Fibroblast of skin of scalp (primary cell): ENCODE results near the gene AFTPH.

Experiments
- DNase-seq: peaks from one replicate; pipeline ENCODE4 v3.0.0-alpha.2; 2013

Gene AFTPH

DNA sequence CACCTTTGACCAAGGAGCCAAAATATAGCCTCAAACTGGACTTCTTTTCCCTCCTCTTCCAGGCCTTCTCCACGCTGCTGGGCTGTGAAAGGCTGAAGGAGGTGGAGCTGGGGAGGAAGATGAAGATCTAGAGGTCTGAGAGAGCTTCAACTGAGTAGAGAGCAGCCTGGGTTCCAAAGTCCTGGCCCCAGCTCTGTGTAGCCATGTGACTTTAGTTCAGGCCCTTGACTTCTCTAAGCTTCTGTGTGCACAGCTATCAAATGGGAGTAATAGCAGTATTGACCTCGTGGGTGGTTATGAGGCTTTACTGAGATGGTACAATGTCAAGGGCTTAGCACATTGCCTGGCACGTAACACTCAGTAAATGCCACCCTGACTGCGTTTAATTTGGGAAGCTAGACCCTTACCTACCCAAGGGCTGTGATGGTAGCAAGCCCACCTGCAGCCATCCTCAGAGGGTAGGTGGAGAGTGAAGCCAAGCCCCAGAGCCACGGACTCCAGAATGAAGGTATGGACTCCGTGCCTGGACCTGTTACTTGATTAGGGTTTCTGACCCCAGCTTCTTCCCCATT lies 91.2 kb downstream of the AFTPH start:
- no peak for DNase-seq

DNA sequence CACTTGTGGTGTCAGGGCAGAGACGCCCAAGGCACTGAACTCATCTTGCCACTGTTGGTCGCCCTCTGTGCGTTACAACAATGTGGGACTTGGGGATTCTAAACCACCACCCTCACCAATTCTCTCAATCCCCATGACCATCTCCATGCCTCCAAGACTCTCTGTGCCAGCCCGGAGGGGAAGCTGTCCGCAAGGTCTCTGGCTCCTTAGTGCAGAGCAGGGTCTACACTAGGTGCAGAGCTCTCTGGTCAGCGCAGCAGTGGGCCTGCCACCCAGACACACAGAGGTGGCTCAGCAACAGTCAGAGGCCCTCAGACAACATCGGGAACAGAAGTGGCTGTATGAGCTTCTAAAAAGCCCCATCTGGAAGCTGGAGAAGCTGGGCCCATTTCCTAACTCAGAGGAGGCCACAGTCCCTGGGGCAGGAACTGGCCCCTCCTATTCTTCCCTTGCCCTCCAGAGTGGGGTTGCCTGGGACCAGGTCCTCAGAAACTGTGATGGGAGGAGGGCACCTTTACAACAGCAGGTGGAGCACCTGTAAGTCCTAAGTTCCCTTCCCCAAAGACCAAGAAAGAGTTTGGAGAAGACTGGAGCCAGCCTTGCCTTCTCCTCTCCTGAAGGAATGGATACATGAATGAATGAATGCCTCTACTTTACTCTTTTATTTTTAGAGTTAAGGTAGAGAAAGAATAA lies 91.9 kb downstream of the AFTPH start:
- no peak for DNase-seq

DNA sequence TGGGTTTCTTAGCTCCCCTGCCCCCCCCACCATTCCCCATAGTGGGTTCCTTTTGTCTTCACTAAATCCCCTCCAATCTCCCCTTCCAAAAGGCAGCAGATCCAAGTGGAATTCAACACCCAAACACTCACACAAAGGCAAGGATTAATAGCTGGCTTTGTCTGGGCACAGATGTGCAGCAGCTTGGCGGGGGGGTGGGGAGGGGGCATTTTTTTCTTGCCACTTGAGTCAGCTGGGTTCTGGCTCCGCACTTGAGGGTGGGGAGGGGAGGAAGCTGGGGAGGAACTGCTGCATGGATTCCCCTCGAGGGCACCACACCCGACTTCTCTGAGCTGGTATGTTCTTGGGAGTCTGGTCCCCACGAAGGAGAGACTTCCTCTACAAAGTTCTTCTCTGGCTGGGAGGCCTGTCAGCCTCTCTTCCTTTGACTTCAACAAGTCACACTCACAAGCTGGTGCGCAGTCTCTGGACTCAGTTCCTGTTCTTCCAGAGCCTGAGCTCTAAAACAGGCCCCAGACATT lies 93.6 kb downstream of the AFTPH start:
- no peak for DNase-seq

DNA sequence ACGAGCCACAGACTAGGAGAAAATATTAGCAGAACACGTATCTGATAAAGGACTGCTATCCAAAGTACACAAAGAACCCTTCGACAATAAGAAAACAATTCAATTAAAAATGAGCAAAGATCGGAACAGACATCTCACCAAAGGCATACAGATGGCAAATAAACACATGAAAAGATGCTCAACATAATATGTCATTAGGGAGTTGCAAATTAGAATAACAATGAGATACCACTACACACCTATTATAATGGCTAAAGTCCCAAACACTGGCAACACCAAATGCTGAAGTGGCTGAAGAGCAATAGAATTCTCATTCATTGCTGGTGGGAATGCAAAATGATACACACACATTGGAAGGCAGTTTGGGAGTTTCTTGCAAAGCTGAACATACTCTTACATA lies 96.5 kb downstream of the AFTPH start:
- DNase-seq = no peak

DNA sequence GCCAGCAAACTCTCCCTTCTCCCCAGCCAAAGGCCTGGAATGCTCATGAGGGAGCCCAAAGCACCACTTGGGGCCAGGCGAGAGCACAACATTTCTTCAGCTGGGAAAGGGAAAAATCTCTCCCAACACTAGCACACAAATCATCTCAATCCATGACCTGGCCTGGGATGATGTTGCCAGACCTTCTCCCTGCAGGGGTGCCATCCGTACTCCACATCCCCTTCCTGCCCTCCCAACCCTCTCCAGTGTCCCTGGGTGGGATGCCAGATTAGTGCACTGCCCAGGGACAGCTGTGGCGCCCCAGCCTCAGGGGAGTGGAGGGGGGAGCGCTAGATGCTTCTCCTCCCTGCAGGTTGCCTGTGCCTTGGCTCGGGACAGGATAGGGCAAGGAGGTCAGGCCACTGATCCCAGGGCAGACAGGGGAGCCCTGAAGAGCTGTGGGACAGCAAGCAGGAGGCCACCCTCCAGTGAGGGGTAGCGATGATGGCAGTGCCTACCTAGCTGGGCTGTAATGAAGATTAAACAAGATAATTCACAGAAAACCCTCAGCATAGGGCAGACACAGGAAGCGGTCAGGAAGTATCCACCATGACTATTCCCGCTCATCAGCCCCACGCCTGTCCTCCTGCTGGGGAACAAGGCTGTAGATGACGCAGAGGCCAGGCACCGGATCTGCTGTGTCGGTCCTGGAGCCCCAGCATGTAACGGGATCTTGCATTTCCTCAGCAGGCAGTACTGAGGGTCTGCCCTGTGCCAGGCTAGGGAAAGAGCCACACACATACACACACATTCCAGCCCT lies 98.5 kb downstream of the AFTPH start:
- peak; percentile 56 for DNase-seq

DNA sequence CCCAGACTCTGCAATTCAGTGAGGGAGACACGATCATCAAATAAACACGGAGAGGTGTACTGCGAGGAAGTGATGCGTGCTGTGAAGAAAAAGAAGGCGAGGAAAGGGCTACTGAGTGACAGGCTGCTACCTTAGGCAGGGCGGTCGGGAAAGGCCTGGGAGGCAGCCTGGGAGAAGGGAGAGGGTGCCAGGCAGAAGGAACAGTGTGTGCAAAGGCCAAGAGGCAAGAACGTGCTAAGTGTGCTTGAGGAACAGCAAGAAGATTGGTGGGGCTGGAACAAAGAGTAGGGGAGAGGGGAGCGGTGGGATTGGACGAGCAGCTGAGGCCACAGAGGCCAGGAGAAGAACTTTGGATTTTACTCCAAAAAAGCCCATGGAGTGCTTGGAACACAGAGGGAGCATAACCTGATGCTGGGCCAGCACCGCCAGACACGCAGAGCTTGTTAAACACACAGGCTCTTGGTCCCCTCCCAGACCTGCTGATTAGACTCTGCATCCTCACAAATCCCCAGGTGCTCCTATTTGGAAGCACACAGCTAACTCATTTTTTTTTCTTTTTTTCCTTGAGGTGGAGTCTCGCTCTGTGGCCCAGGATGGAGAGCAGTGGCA lies 99.2 kb downstream of the AFTPH start:
- DNase-seq = no peak

DNA sequence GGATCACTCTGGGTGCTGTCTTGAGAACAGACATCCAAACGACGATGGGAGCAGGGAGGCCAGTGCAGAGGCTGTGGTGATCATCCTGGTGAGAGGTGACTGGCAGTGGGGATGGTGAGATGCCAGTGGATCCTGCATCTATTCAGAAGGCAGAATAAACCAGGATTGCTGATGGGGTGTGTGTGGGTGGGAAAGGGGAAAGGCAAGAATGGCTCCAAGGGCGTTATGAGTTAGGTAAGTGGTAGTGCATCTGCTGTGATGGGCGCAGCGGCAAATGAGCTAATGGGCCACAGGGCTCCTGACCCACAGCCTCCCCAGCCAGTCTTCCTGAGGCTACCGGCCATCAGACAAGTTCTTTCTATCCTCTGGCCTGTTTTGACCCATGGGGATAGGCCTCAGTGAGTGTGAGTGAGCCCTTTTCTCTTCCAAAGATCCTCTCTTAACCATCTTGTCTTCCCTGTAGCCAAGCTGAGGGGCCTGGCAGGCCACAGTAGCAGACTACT lies 100.0 kb downstream of the AFTPH start:
- no peak for DNase-seq

DNA sequence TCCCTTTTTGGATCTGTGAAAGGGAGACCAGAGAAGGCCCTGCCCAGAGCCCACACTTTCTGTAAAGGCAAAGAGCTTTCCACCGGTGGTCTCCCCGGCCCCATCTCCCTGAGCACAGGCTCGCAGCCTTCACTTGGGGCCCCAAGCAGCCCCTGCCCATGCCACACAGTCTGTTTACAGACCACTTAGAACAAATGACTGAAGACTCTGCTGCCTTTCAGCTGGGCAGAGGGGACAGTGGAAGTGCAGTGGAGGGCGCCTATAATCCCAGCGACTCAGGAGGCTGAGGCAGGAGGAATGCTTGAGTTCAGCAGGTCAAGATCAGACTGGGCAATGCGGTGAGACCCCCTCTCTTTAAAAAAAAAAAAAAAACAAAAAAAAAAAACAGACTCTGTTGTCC lies 100.7 kb downstream of the AFTPH start:
- DNase-seq = no peak

DNA sequence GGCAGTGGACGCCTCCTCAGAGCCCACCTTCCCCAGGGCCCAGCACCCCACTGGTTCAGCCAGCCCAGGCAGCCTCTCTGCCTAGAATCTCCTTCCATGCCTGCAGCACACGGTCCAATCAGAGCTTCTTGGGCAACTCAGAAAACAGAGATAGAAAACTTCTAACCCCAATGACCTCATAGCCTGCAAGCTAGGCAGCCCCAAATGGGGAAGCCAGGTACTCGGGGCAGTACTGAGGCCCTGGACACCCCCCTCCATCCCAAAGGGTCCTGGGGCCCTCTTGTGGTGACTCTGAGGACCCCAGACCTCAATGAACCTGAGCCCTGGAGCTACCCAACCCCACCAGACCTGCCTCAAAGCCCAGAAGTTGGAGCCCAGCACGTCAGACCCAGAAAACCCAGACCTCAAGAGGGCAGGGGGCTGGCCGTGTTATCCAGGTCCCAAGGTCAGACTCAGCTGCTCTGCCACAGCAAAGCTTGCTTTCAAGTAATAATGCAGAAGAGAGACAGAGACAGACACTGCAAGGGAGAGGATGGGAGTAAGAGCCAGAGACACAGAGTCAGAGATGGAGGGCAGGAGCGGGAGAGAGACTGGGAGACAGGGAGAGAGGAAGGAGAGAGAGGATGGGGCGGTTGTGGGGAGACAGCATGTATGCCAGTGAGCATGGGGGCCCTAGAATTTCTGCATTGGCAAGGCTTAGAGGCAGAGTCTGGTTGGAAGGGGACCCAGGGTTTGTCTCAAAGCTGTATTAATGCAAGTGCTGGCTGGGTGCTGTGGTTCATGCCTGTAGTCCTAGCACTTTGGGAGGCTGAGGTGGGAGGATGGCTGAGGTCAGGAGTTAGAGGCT lies 101.4 kb downstream of the AFTPH start:
- no peak for DNase-seq

DNA sequence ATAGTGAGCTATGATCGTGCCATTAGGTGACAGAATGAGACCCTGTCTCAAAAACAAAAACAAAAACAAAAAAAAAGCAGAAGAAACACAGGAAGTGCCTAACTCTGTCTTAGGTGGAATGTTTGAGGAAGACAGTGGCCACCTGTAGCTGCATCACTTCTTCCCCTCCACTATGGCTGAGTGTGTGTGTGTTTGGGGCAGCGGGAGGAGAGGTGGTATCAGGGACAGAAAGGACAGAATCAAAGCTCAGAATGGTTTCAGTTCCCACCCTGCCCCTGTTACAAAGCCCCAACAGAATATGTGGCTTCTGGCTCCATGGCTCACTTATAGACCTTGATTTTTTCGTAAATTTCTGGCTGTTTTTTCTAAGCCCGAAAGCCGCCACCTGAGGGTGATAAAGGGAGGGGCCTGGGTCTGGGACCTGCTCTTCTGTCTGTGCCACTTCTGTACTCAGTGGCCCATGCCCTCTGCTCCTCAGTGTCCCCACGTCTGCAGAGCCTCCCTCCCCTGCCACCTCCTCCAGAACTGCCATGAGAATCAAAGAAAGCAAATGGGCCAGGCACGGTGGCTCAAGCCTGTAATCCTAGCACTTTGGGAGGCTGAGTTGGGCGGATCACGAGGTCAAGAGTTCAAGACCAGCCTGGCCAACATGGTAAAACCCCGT lies 102.2 kb downstream of the AFTPH start:
- no peak for DNase-seq

DNA sequence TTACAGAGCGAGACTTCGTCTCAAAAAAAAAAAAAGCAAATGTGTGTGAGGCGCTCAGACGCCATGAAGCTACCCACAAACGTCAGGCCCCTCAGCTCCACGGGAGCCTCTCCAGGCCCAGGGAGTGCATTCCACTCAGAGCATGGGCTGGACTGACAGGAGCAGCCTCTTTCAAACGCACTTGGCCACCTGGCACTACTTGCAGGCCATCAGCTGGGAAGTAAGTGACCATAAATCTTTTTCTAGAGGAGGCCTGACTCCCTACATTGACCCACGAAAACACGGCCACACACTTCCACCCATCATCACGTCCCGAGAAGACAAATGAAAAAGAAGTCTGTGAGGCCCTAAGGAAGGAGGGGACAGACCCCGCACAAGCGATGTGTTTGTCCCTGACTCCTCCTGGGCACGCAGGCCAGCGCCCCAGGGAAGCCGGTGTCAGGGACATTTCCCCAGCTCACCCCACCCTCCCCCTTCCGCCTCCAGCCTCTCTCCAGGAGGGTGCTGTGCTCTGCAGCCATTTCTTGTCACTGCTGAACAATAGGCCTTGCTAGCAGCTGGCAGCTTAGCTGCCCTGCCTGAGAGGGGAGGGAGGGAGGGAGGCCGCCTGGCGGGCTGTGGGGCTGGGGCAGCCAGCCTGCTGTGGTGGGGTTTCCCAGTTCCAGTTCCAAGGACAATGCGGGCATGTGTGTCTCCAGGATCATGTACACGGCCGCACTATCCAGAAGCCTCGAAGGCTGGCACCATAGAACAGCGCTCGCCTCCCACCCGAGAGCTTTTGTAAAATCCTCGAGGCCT lies 103.0 kb downstream of the AFTPH start:
- peak; percentile 17 for DNase-seq

DNA sequence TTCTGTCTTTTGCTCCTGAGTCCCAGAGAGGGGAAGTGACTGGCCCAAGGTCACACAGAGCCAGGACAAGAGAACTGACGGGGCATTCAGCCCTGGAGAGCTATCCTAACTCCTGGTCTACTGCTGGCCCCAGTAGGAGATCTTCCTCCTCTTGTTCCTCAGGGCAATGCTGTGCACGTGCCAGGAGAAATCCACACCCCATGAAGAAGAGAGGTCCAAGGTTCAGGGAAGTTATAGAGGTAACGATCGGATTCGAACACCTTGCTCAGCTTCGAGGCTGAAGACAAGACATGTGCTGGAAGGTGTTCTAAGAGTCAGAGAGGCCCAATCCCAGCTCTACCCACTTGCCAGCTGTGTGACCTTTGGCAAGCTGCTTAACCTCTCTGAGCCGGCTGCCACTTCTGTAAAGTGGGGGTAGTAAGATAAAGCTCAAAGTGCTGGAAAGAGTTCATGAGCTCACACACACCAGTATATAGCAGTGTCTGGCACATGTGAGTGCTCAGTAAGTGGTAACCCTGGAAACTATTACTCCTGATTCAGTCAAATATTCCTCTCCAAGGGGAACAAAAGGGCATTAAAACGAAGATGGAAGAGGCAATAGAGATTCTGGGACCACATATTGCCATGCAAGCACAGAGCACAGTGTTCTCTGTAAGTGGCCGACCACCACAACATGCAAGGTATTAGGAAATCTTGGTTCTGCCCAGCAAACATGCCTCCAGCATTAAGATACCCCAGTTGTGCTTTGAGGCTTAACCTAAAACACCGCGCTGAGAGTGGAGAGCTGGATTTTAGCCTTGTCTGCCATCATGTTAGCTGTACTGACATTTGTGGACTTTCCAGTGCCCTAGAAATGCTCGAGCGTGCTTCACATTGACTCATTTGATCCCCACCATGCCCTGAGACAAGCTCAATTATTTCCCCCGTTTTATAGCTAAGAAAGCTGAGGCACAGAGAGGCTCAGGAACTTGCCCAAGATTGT lies 104.0 kb downstream of the AFTPH start:
- DNase-seq = no peak

DNA sequence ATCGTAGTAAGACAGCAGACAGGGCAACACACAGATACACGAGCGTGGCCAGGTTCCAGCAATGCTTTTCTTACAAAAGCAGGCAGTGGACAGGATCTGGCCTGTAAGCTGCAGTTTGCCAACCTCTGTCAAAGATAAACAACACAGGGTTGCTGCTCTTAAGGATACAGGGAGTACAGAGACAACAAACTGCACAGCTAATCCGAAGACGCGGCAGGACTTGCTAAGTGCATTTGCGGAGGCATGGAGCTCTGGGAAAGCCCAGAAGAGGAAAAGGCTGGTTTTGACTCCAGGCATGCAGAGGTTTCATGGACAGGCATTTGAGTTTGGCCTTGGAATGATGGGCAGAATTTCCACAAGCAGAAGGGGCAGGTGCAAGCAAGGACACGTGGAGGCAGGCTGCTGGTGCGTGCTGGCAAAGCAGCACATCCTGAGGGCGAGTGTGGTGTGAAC lies 105.2 kb downstream of the AFTPH start:
- DNase-seq = no peak

DNA sequence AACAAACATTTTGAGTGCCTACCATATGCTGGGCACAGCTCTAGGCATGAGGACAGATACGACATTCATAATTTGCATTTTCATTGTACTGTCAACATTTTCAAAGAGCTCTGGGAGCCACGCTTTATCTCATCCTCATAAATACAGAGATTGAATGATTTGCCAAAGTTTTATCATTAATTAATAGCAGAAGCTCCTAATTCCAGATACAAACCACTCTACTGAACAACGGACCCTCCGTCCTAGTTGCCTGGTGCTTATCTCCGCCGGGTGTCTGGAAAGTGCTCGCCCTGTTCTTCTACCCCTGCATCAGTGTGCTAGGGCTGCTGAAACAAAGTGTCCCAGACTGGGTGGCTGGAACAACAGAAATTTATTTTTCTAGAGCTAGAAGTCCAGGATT lies 105.7 kb downstream of the AFTPH start:
- no peak for DNase-seq

DNA sequence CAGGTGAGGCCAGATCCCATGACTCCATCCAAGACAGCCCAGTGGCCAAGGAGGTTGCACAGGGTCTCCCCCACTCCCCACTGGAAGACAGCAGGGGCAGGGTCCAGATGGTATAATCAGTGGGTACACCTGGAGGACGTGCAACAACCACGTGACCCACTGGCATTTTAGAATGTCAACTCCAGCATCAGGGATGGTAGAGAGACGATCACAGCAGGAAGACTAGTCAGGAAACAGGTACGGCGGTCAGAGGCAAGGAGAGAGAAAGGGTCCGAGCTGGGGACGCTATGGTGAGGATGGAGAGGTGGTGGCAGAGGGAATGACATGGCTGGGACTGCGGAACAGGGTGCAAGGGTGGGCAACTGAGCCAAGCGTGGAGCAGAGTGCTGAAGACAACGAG lies 106.6 kb downstream of the AFTPH start:
- DNase-seq = no peak

DNA sequence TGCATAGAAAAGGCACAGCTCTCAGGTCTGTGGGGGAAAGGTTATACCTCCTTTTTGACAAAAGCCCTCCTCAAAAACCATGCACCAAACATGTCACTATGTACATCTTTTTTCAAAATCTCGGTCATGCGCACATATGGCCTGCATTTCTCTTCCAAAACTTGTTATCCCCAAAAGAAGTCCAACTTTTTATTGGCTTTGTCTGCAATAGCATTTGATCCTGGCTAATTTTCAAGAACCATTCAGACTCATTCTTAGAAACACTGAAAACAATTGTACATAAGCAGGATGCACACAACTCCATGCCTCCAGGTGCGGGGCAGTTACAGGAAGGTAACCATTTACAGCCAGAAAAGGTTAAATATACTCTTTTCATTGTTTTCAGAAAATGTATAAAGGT lies 107.6 kb downstream of the AFTPH start:
- DNase-seq = no peak

DNA sequence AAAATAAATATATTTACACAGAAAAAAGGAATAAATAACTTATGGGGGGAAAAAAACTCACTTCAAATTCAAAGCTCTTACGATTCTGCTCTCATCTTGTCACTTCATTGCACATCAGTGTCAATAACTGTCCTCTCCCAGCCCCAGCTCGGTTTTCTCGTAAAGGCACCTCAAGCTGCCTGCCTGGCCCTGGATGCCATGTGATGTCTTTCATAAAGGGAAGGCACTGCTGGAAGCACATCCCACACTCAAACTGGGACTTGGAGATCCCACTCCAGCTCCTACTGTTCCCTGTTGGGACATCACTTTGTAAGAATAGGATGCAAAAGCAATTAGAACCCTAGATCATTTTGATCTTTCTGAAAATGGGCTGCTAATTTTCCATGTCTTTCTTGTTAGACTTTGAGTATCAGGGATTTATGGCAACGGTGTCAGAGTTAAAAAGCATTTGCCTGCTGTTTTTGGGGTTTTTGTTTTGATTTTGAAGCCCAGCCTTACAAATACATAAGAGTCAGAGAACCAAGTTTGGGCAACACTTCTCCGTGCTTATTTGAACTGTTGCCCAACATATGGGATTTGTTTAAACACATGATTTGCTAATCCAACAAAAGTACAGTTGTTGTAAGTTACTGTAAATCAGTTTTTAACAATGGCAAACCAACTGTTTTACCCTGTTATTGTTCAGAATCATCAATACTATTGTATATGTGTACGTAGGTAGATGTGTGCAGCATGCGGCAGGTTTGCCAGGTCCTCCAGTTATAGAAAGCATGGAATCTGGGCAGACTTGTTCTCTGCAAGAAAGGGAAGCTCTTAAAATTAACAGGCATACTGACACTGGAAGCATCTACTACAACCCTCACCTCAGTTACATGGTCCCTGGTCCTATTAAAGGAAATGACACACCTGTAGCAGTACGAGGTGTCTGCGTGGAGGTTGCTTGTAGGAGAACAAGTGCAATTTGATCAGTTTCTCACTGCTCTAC lies 109.0 kb downstream of the AFTPH start:
- DNase-seq = peak; percentile 65
